HL-60 (cell line): ENCODE measurements around the gene SARDH.

Experiments
- DNase-seq, 2 experiments: peaks; one replicate each; pipeline ENCODE4 v3.0.0-alpha.2; 2010 to 2020; ENCODE audit warnings: low read depth in 1 of 2, low spot score in 1 of 2
- H3K27ac ChIP-seq: fragments of 250-450 bp; sonication (Bioruptor Pico); replicated peaks from 2 replicates; pipeline ENCODE4 v1.5.1; 2020; ENCODE audit warnings: mild to moderate bottlenecking, moderate library complexity
- H3K27me3 ChIP-seq: fragments of 250-450 bp; sonication (Bioruptor Pico); 2 replicates; pipeline ENCODE4 v1.5.1; 2021; ENCODE audit warnings: mild to moderate bottlenecking, moderate library complexity; ENCODE audit not compliant: insufficient read depth, poor library complexity, severe bottlenecking
- H3K4me3 ChIP-seq: replicated peaks from 2 replicates; pipeline ENCODE4 v1.5.1; 2011; ENCODE audit warnings: mild to moderate bottlenecking, control low read depth, low read length; ENCODE audit not compliant: insufficient read depth
- GABPA ChIP-seq: IDR thresholded peaks from 2 replicates; pipeline ENCODE4 v1.6.1; 2012; ENCODE audit warnings: low read depth
- POLR2AphosphoS5 ChIP-seq: IDR thresholded peaks from 2 replicates; pipeline ENCODE4 v1.6.1; 2012; ENCODE audit warnings: low read depth
- REST ChIP-seq: IDR thresholded peaks from 2 replicates; pipeline ENCODE4 v1.6.1; 2012; ENCODE audit warnings: low read depth; ENCODE audit not compliant: insufficient replicate concordance
- SPI1 ChIP-seq: IDR thresholded peaks from 2 replicates; pipeline ENCODE4 v1.6.1; 2012; ENCODE audit warnings: low read depth, mild to moderate bottlenecking, borderline replicate concordance
- TF ChIP-seq, protein P1 (sequence below): IDR thresholded peaks from one replicate; pipeline ENCODE4 v1.5.1; 2011; ENCODE audit warnings: low read length, control low read depth, inconsistent platforms; ENCODE audit not compliant: insufficient read depth

The SARDH gene

DNA sequence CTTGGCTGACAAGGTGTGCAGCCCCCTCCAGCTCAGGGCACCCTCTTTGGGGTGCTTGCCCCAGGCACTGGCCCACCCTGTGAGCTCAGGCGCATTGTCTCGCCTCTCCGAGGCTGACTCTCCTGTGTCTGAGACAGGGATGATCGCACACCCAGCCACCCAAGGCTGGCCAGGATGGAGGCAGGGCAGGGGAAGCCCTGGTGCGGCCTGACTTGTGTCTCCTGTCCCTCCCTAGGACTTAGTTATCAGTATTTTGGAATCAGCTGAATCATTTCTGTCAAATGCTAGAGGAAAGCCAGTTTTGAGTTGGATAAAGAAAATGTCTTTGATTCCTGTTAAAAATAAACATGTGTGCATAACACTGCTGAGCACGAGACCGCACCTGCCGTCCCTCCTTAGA, 104.5 kb downstream of the SARDH start:
- no peak overlapping the region for H3K27ac ChIP-seq
- no peak overlapping the region for H3K4me3 ChIP-seq
- no peak for DNase-seq
- H3K27me3 ChIP-seq: no peaks in the 10 kb centered on the region
- TF ChIP-seq POLR2AphosphoS5 (no peak), REST (no peak)

GRCh38 chr9:133632806-133633680, 105.1 kb downstream of the SARDH start:
- no peak for DNase-seq
- Histone ChIP-seq H3K4me3 (no peak overlapping the region), H3K27me3 (no peaks in the 10 kb centered on the region), H3K27ac (no peak overlapping the region)
- TF ChIP-seq POLR2AphosphoS5 (no peak), GABPA (no peak)

GRCh38 chr9:133631111-133631510, 107.0 kb downstream of the SARDH start:
- H3K27me3 ChIP-seq: no peaks in the 10 kb centered on the region
- TF ChIP-seq, protein P1, sequence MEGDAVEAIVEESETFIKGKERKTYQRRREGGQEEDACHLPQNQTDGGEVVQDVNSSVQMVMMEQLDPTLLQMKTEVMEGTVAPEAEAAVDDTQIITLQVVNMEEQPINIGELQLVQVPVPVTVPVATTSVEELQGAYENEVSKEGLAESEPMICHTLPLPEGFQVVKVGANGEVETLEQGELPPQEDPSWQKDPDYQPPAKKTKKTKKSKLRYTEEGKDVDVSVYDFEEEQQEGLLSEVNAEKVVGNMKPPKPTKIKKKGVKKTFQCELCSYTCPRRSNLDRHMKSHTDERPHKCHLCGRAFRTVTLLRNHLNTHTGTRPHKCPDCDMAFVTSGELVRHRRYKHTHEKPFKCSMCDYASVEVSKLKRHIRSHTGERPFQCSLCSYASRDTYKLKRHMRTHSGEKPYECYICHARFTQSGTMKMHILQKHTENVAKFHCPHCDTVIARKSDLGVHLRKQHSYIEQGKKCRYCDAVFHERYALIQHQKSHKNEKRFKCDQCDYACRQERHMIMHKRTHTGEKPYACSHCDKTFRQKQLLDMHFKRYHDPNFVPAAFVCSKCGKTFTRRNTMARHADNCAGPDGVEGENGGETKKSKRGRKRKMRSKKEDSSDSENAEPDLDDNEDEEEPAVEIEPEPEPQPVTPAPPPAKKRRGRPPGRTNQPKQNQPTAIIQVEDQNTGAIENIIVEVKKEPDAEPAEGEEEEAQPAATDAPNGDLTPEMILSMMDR: no peak
- TF ChIP-seq POLR2AphosphoS5: no peak
- TF ChIP-seq GABPA: no peak
- no peak for TF ChIP-seq SPI1
- no peak overlapping the region for H3K4me3 ChIP-seq
- no peak for DNase-seq
- H3K27ac ChIP-seq: no peak overlapping the region

GRCh38 chr9:133629221-133630110, 108.7 kb downstream of the SARDH start:
- H3K27me3 ChIP-seq: no peaks in the 10 kb centered on the region
- TF ChIP-seq REST (no peak), SPI1 (no peak), POLR2AphosphoS5 (no peak), GABPA (no peak)
- TF ChIP-seq, protein P1: no peak
- DNase-seq: no peak
- H3K4me3 ChIP-seq: no peak overlapping the region
- no peak overlapping the region for H3K27ac ChIP-seq
